ENCODE data around the gene WDR7.

WDR7 gene

DNA sequence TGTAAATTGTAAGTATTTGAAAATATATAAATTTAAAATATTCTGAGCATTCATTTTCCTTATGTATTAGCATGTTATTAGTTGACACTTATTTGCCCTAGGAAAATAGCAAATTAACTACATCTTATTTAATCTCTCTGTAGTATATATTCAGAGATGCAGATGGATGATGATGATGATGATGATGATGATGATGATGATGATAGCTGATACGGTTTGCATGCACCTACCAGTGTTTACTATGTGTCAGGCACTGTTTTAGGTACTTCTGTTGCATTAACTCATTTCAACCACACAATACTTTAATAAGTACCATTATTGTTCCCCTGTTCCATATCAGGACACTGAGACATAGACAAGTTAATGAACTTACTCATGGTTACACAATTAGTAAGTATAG, 304.3 kb downstream of the WDR7 start:
- no peak for TF ChIP-seq ZNF274 (IDR thresholded peaks at IDR 0.05; ENCODE audit: low read depth, low read length)
- no peak overlapping the region for H3K4me3 ChIP-seq (ENCODE audit: low read length)

DNA sequence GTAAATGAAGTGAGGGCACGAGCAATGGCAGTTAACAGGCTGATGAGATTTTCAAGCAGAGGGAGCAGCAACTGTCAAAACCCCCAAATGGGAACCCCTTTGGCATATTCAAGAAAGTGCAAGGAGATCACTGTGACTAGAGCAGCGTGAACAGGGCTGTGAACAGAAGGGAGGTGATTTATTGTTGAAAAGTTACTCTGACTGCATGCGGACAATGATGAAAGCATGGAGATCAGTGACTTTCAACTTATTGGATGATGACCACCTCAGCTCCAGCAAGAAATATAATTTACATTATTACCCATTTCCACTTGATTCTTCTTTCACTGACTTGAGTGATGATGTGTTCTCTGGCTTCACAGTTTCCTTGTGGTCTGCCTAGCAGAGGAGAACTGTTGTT, 308.0 kb downstream of the WDR7 start:
- TF ChIP-seq ZNF274 (IDR thresholded peaks at IDR 0.05; ENCODE audit: low read depth, low read length) = no peak
- H3K4me3 ChIP-seq (ENCODE audit: low read length) = no peak overlapping the region

DNA sequence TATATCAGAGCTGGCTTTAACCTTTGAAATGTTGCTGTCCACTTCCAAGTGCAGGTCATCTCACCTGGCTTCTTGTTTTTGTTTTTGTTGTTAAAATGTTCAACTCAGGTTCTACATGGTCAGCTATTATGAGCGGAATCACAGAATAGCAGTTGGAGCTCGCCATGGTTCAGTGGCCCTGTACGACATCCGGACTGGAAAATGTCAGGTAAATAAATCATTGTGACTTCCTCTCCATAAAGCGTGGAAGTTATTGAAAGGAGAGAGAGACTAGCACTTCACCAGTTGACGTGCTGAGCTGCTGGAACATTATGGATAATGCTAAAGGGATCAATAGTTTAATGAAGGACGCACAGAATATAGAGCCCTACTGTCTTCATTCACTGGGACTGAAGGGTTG, 311.2 kb downstream of the WDR7 start:
- TF ChIP-seq ZNF274 (IDR thresholded peaks at IDR 0.05; ENCODE audit: low read depth, low read length) = no peak
- no peak overlapping the region for H3K4me3 ChIP-seq (ENCODE audit: low read length)

DNA sequence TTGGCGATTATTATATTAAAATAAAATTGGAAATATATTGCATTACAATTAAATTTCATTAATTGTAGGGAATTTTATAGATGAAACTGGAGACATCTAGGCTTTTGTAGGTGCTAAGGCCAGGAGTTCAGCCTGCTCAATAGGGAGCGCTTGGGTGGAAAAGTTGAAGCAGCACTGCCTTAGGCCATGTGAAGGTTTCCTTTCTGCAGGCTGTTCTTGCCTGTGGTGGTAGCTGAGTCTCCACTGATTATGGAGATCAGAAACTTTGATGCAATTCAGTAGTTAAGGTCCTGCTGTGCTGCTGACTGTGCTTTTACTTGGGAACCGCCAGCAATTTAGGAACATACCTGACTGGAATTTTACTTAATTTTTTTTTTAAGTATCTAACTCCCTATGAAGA, 315.9 kb downstream of the WDR7 start:
- H3K4me3 ChIP-seq (ENCODE audit: low read length) = no peak overlapping the region
- TF ChIP-seq ZNF274 (IDR thresholded peaks at IDR 0.05; ENCODE audit: low read depth, low read length) = no peak

- no peak for TF ChIP-seq ZNF274 (IDR thresholded peaks at IDR 0.05; ENCODE audit: low read depth, low read length)
- H3K4me3 ChIP-seq (ENCODE audit: low read length) = no peak overlapping the region
Observed at GRCh38 chr18:56973487-56973886, 322.3 kb downstream of the WDR7 start.

DNA sequence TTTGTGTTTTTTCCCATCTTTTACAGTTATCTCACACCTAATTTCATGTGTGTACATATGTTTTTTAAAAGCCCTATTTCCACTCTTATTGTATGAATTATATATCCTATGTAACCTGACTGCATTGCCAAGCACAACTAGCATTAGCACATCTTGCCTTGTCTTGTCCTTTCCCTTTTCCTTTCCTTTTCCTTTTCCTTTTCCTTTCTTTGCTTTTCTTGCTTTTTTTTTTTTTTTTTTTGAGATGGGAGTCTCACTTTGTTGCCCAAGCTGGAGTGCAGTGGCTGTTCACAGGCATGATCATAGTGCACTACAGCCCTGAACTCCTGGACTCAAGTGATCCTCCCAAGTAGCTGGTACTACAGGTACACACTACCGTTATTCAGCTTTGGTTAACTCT, 323.0 kb downstream of the WDR7 start:
- no peak for TF ChIP-seq ZNF274 (IDR thresholded peaks at IDR 0.05; ENCODE audit: low read depth, low read length)
- H3K4me3 ChIP-seq (ENCODE audit: low read length) = no peak overlapping the region

GRCh38 chr18:56975276-56975675, 324.1 kb downstream of the WDR7 start:
- TF ChIP-seq ZNF274 (IDR thresholded peaks at IDR 0.05; ENCODE audit: low read depth, low read length) = no peak
- H3K4me3 ChIP-seq (ENCODE audit: low read length) = no peak overlapping the region

DNA sequence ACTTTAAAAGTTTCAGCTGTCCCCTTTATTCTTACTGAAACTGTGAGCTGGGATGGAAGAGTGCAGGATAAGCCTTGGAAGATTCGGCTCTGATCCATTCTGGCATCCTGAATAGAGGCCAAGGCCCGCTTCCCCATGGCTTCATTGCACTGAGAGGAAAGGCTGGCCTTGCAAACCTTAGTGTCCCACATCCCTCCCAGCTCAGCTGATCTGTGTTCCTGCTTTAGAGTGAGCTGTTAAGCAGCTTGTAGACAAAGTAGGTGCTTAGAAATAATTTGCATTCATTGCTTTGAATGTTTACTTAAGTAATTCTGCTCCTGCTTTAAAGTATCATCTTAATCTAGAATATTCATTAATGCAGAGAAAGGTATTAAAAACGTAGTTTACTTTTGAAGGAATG, 326.1 kb downstream of the WDR7 start:
- no peak overlapping the region for H3K4me3 ChIP-seq (ENCODE audit: low read length)
- TF ChIP-seq ZNF274 (IDR thresholded peaks at IDR 0.05; ENCODE audit: low read depth, low read length) = no peak

GRCh38 chr18:56977771-56978170, 326.6 kb downstream of the WDR7 start:
- H3K4me3 ChIP-seq (ENCODE audit: low read length) = no peak overlapping the region
- TF ChIP-seq ZNF274 (IDR thresholded peaks at IDR 0.05; ENCODE audit: low read depth, low read length) = no peak

DNA sequence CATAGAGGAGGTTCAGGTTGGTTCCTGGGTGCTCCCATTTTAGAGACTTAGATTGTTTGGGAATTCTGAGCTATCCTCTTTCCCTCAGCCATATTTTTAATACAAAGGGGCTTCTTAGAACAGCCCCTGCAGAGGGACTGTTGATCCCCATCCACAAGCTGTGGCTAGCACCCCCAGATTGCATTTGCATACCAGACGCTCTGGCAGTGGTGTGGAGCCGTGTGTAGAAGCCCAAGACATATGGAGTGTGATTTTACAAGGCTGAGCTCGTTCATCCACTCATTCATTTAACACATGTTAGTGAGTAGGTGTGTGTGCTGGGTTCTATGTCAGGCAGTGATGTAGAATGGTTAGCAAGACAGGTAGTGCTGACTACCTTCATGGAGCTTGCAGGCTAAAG, 329.0 kb downstream of the WDR7 start:
- TF ChIP-seq ZNF274 (IDR thresholded peaks at IDR 0.05; ENCODE audit: low read depth, low read length) = no peak
- no peak overlapping the region for H3K4me3 ChIP-seq (ENCODE audit: low read length)

GRCh38 chr18:56982766-56983165, 331.6 kb downstream of the WDR7 start:
- TF ChIP-seq ZNF274 (IDR thresholded peaks at IDR 0.05; ENCODE audit: low read depth, low read length) = no peak
- H3K4me3 ChIP-seq (ENCODE audit: low read length) = no peak overlapping the region

GRCh38 chr18:56983275-56983992, 332.3 kb downstream of the WDR7 start:
- no peak overlapping the region for H3K4me3 ChIP-seq (ENCODE audit: low read length)

DNA sequence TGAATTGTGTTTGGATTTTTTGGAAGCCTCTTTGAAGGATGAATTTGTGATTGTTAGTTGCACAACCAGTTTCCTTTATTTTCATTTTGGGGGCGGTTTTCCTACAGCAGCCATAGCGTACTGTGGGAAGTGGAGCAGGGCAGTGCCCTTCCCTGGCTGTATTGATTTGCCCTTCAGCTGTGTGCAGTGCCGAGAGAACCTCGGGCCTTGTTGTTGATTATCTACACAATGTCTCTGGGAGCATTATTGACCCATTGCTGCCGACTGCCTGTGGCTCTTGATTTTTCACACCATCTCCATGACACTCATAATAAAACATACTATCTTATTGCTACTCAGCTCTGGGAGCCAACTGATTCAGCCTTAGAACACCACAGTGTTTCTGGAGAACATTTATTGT, 333.6 kb downstream of the WDR7 start:
- TF ChIP-seq ZNF274 (IDR thresholded peaks at IDR 0.05; ENCODE audit: low read depth, low read length) = no peak
- no peak overlapping the region for H3K4me3 ChIP-seq (ENCODE audit: low read length)

More at GRCh38 chr18:56983275-56983992, 332.3 kb downstream of the WDR7 start:
- no peak for TF ChIP-seq ZNF274 (IDR thresholded peaks at IDR 0.05; ENCODE audit: low read depth, low read length)

DNA sequence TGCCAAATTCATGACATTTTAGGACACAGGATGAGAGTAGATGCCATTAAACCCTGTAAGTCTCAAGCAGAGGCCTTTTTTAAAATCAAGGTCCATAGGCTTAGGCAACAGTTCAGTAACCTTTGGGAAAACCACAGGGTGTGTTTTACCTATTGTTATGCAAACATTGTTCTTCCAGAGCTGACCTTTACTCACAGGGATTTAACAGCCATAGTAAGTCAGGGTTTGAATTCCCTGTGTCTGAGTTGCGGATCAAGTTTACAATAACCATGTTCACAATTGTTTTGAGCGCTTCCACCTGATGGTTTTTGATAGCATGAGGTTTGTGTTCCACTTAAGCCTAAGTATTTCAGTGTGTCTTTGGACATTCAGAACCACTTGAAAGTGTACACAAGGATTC, 335.7 kb downstream of the WDR7 start:
- no peak for TF ChIP-seq ZNF274 (IDR thresholded peaks at IDR 0.05; ENCODE audit: low read depth, low read length)
- H3K4me3 ChIP-seq (ENCODE audit: low read length) = no peak overlapping the region

- no peak overlapping the region for H3K4me3 ChIP-seq (ENCODE audit: low read length)
- TF ChIP-seq ZNF274 (IDR thresholded peaks at IDR 0.05; ENCODE audit: low read depth, low read length) = no peak
Observed at GRCh38 chr18:56987236-56987635, 336.1 kb downstream of the WDR7 start.

GRCh38 chr18:56988022-56988421, 336.9 kb downstream of the WDR7 start:
- no peak for TF ChIP-seq ZNF274 (IDR thresholded peaks at IDR 0.05; ENCODE audit: low read depth, low read length)
- H3K4me3 ChIP-seq (ENCODE audit: low read length) = no peak overlapping the region
